Colon (tissue), 2 donors: ENCODE data around the gene PRDM16.

Source experiments
- FAIRE-seq: peaks from 2 replicates; lab custom pipeline; 2012; peaks lifted over from hg19 to GRCh38; lab: Jason Lieb, UNC
- donor health status: control.
- donor health status: control.

PRDM16 gene

DNA sequence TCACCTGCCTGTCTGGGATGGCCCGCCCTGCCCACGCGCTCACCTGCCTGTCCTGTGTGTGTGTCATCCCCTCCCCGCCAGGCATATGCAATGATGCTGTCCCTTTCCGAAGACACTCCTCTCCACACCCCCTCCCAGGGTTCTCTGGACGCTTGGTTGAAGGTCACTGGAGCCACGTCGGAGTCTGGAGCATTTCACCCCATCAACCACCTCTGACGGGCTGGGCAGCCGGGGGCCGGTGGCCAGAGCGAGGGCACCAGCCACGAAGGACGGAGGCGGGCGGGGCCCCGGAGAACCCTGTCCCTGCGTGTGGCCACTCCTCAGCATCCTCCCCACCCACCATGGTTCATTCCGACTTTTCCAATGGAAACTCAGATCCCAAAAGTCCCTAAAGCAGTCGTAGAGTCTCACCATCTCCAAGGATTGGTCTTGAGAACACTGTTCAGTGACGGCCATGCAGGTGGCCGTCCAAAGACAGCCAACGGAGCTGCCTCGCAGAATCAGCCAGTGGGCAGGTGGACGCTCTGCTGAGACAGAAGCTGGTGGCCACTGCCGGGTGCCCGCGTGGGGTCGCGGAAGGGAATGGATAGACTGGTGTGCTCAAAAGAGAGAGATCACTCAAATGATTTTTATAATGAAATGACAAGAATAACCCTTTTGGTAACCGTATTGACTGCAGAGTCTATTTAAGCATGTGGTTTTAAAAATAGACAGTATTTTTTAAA, 364.8 kb downstream of the PRDM16 start:
- FAIRE-seq: no peak

GRCh38 chr1:3434406-3435110, 365.6 kb downstream of the PRDM16 start:
- no peak for FAIRE-seq

DNA sequence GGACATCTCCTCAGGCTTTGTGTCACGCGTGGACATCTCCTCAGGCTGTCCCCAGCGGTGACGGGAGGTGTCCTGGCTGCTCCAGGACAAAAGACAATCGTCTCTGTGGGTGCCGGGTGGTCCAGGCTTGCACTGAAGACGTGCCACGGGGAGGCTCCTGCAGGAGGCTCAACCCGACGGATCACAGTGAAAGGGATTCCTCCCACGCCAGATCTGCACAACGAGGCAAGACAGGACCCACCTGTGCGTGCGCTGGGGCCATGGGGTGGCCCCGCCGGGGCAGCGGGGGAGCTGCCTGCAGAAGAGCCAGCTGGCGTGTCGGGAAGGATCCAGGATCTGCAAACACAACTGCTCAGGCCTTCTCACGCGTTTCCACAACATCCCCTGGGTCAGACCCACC, 366.7 kb downstream of the PRDM16 start:
- FAIRE-seq: no peak

DNA sequence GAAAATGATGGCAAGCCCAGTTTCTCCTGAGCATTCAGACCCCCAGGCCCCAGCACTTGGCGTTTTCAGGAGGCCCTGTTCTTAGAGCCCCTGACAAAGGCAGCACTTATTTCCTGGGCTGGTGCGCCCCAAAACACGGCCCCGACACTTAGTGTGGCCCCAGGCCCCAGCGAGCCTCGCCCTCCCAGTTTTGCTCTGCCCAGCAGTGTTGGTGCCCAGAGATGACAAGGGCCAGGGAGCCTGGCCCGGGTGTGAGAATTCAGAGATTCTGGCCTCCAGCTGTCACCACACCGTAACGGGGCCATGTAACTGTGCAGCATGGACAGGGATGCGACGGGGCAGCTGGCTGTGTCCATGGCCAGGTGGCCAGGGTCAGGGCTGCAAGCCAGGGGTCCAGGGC, 367.4 kb downstream of the PRDM16 start:
- FAIRE-seq: no peak

DNA sequence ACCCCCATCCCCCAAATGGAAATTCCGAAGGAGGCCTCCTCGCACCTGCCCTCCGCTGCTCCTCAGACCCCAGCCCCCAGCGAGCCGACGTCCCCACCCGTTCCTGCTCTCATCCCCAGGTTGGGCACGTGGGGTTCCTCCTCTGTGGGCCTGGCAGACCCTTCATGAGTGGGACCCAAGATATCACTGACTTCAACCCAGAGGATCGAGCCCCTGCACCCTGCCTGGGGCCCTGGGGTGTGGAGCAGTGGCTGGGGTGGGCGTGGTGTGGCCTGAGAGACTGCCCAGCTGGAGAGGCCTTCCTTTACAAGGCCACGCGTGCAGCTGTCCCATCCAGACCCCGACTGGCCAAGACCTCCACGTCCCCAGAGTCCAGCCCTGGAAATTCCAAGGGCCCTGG, 367.9 kb downstream of the PRDM16 start:
- FAIRE-seq: no peak

DNA sequence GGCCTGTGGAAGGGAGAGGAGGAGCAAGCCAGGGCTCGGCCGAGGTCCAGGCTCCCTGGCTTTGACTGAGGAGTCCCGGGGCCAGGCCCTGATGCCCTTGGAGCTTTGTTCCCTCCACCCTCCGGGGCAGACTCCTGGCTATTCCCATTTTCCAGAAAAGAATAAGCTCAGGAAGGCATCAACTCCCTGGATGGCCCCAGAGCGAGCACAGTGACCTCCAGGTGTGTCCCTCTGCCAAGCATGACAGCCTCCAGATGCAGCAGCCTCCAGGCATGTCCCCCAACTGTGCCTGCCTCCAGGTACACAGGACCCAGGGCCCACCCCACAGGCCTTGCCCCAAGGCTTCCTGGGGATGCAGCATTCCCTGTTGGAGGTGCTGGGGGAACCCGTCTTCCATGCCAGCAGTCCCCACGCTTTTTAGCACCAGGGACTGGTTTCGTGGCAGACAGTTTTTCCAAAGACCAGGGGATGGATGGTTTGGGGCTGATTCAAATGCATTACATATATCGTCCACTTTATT, 369.7 kb downstream of the PRDM16 start:
- FAIRE-seq: no peak

DNA sequence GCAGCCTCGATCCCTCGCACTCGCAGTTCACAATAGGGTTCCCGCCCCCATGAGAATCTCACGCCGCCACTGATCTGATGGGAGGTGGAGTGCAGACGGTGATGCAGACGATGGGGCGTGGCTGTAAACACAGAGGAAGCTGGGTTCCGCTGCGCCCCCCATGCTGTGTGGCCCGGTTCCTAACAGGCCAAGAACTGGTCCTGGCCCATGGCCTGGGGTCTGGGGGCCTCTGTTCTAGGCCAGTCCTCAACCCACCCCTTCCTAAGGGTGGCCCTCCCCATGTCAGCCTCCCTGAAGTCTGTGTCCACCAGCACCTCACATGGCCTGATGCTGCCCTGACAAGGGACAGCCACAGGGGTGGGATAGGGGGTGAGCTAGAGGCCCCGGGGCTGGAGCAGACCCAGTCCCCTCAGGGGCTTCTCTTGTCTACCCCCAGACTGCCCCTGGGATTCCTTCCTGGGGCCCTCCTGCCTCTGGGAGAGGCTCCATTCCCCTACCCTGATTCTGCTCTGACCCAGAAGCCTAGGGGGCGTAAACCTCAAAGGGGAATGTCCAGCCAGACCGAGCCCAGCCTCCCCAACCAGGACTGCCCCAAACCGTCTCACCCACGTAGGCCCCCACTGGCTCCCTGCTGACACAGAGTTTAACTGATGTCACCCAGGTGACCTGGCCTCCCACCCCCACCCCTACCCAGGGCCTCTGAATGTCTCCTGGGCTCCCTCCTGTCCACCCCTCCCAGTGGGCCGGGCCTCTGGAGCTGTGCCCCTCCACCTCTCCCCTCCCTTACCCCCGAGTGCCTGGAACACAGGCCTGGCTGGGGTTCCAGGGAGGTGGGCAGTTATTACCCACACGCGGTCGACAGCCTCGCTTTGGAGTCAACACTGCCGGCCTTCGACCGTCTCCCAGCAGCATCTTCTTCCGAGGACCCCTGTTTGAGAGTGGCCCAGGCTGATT, 370.6 kb downstream of the PRDM16 start:
- FAIRE-seq: no peak

- FAIRE-seq: no peak
These were observed 371.3 kb downstream of the PRDM16 start for GRCh38 chr1:3440300-3440681.

- FAIRE-seq: no peak
These were observed 371.9 kb downstream of the PRDM16 start for GRCh38 chr1:3440711-3441409.

DNA sequence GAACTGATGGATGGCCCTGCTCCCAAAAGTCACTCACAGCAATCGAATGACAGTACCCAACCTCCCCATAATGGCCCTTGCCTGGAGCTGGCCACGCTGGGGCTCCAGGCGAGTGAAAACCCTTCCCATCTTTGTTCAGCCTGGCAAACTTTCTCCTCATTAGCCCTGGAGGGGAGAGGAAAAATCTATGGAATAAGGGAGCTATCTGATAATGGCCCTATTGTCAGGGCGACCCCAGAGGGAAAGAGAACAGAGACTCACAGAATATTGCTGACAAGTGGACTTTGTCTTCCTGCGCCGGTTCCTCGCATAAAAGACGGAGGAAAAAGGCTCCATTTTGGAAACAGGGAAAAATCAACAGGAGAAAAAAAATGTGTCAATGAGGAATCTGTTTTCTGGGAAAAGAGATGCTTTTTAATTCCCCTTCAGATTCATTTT, 372.4 kb downstream of the PRDM16 start:
- no peak for FAIRE-seq

DNA sequence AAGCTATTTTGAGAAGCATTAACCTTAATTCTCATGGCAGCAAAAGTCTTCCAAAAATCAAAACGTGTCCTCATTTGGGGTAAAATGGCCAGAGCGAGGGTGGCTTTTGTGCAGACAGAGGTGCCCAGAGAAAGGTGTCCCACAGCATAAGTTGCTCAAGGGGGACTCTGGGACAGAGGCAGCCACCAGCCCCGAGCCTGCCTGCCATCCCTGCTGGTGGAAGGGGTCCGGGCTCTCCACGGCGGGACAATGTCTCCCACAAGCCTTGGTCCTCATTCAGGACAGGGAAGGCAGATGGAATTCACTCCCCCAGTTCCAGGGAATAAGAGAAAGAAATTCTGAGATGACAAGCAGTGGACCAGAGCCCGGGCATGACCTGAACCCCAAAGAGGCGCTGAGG, 372.9 kb downstream of the PRDM16 start:
- no peak for FAIRE-seq

DNA sequence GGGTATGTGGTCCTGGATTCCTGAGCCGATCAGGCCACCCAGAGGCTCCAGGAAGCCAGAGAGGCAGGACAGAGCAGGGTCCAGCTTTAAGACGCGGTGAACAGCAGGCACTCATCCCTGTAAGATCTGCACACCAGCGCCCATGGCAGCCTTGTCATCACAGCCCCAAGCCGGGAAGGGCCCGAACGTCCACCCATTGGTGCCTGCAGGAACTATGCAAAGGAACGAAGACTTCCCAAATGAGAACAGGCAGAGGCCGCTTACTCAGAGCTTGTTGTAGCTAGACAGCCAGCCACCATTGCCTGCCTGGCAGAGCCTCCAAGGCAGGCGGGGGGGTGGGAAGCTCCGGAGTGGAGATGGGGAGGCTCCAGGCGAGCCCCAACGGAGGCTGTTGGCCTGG, 373.3 kb downstream of the PRDM16 start:
- no peak for FAIRE-seq

- FAIRE-seq: no peak
These were observed 373.9 kb downstream of the PRDM16 start for GRCh38 chr1:3442901-3443300.

DNA sequence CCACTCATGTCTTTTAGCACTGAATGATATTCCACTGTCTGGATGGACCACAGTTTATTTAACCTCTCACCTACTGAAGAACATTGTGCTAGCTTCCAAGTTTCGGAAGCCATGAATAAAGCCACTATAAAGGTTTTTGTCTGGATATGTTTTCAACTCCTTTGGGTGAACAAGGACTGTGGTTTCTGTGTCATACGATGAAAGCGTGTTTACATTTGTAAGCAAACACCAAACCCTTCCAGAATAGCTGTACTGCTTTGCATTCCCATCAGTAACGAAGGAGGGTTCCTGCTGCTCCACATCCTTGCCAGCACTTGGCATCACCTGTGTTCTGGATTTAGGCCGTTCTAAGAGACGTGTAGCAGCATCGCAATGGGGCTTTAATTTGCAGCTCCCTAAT, 374.8 kb downstream of the PRDM16 start:
- FAIRE-seq: no peak

GRCh38 chr1:3444298-3444697, 375.3 kb downstream of the PRDM16 start:
- no peak for FAIRE-seq

- no peak for FAIRE-seq
These were observed 375.7 kb downstream of the PRDM16 start for GRCh38 chr1:3444736-3445135.

DNA sequence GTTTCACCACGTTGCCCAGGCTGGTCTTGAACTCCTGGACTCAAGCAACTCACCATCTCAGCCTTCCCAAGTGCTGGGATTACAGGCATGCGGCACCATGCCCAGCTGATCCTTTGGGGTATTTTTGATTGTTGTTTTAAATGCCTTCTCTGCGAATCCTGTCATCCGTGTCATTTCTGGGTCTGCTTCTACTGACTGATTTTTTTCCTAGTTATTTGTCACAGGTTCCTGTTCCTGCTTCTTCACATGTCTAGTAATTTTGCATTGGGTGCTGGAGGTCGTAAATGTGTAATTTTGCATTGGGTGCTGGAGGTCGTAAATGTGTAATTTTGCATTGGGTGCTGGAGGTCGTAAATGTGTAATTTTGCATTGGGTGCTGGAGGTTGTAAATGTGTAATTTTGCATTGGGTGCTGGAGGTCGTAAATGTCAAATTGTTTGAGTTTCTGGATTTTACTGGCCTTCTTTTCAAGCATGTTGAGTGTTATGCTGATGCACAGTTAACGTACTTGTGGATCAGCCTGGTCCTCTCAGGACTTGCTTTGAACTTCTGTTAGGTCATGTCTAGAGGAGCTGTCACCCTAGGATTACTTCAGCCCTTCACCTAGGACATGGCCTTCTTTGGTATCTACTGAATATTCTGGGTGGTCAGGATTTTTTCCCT, 381.3 kb downstream of the PRDM16 start:
- no peak for FAIRE-seq

- no peak for FAIRE-seq
These were observed 382.0 kb downstream of the PRDM16 start for GRCh38 chr1:3450983-3451382.

- no peak for FAIRE-seq
These were observed 383.2 kb downstream of the PRDM16 start for GRCh38 chr1:3451994-3452865.

GRCh38 chr1:3452866-3453175, 383.8 kb downstream of the PRDM16 start:
- no peak for FAIRE-seq
